ENCODE measurements around the gene TMIGD3.

TMIGD3 gene

GRCh38 chr1:111487133-111487532 is 16.3 kb downstream of the TMIGD3 start:
- Histone ChIP-seq H3K9ac (ENCODE audit: low read length) (no peak overlapping the region), H3K4me3 (ENCODE audit: insufficient read depth, low read length, poor library complexity, severe bottlenecking) (no peak overlapping the region), H2AFZ (ENCODE audit: low read depth, low read length, severe bottlenecking) (no peak overlapping the region), H3K27me3 (ENCODE audit: low read length) (no peaks in the 10 kb centered on the region), H4K20me1 (ENCODE audit: low read depth, low read length) (no peaks in the 10 kb centered on the region), H3K4me2 (ENCODE audit: low read depth, low read length, poor library complexity, severe bottlenecking) (no peak overlapping the region), H3K36me3 (ENCODE audit: low read length) (no peaks in the 10 kb centered on the region), H3K79me2 (ENCODE audit: insufficient read depth, low read length) (no peaks in the 10 kb centered on the region), H3K9me3 (ENCODE audit: insufficient read depth, low read length) (no peaks in the 10 kb centered on the region), H3F3A (ENCODE audit: insufficient read depth) (no peaks in the 10 kb centered on the region), H3K27ac (ENCODE audit: low read depth, low read length) (no peak overlapping the region), H3K9me2 (replicated peaks; ENCODE audit: insufficient read depth, low read length) (no peaks in the 10 kb centered on the region)
- TF ChIP-seq EZH2phosphoT487 (conservative IDR thresholded peaks at IDR 0.05; ENCODE audit: low read length), result no peak
- TF ChIP-seq, protein P1, sequence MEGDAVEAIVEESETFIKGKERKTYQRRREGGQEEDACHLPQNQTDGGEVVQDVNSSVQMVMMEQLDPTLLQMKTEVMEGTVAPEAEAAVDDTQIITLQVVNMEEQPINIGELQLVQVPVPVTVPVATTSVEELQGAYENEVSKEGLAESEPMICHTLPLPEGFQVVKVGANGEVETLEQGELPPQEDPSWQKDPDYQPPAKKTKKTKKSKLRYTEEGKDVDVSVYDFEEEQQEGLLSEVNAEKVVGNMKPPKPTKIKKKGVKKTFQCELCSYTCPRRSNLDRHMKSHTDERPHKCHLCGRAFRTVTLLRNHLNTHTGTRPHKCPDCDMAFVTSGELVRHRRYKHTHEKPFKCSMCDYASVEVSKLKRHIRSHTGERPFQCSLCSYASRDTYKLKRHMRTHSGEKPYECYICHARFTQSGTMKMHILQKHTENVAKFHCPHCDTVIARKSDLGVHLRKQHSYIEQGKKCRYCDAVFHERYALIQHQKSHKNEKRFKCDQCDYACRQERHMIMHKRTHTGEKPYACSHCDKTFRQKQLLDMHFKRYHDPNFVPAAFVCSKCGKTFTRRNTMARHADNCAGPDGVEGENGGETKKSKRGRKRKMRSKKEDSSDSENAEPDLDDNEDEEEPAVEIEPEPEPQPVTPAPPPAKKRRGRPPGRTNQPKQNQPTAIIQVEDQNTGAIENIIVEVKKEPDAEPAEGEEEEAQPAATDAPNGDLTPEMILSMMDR (IDR thresholded peaks at IDR 0.05; ENCODE audit: insufficient read depth, low read length, poor library complexity, severe bottlenecking), result no peak

DNA sequence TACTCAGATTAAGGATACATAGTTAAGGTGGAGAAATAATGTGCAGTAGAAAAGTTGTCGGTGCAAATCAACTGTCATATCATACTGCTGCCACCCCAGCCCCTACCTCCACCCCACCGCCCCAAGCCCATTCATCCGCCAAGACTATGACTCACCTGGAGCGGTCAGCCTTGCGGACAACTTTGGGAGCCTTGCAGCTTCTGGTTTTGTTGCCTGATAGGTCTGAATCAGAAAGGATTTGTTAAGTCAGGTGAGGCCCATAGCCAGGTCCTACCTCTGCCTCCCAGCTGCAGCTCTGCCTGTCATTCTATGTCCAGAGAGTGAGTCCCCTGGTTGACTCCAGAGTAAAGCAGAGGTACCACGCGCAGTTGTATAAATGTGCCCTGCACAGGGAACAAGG is 17.0 kb downstream of the TMIGD3 start:
- Histone ChIP-seq H2AFZ (ENCODE audit: low read depth, low read length, severe bottlenecking) (no peak overlapping the region), H3K9me3 (ENCODE audit: insufficient read depth, low read length) (no peaks in the 10 kb centered on the region), H3K79me2 (ENCODE audit: insufficient read depth, low read length) (no peaks in the 10 kb centered on the region), H3K4me2 (ENCODE audit: low read depth, low read length, poor library complexity, severe bottlenecking) (no peak overlapping the region), H3K9me2 (replicated peaks; ENCODE audit: insufficient read depth, low read length) (no peaks in the 10 kb centered on the region), H3K4me3 (ENCODE audit: insufficient read depth, low read length, poor library complexity, severe bottlenecking) (no peak overlapping the region), H4K20me1 (ENCODE audit: low read depth, low read length) (no peaks in the 10 kb centered on the region), H3K36me3 (ENCODE audit: low read length) (no peaks in the 10 kb centered on the region), H3K9ac (ENCODE audit: low read length) (no peak overlapping the region), H3K27ac (ENCODE audit: low read depth, low read length) (no peak overlapping the region), H3F3A (ENCODE audit: insufficient read depth) (no peaks in the 10 kb centered on the region), H3K27me3 (ENCODE audit: low read length) (no peaks in the 10 kb centered on the region)
- TF ChIP-seq, protein P1 (IDR thresholded peaks at IDR 0.05; ENCODE audit: insufficient read depth, low read length, poor library complexity, severe bottlenecking), result no peak
- no peak for TF ChIP-seq EZH2phosphoT487 (conservative IDR thresholded peaks at IDR 0.05; ENCODE audit: low read length)

GRCh38 chr1:111484391-111485026 is 18.9 kb downstream of the TMIGD3 start:
- no peaks in the 10 kb centered on the region for H3F3A ChIP-seq (ENCODE audit: insufficient read depth)
- no peaks in the 10 kb centered on the region for H3K36me3 ChIP-seq (ENCODE audit: low read length)
- no peak overlapping the region for H3K4me3 ChIP-seq (ENCODE audit: insufficient read depth, low read length, poor library complexity, severe bottlenecking)
- no peaks in the 10 kb centered on the region for H3K79me2 ChIP-seq (ENCODE audit: insufficient read depth, low read length)
- H3K27ac ChIP-seq (ENCODE audit: low read depth, low read length), result no peak overlapping the region
- H3K9me2 ChIP-seq (replicated peaks; ENCODE audit: insufficient read depth, low read length), result no peaks in the 10 kb centered on the region
- H3K9ac ChIP-seq (ENCODE audit: low read length), result no peak overlapping the region
- H3K4me2 ChIP-seq (ENCODE audit: low read depth, low read length, poor library complexity, severe bottlenecking), result no peak overlapping the region
- H4K20me1 ChIP-seq (ENCODE audit: low read depth, low read length), result no peaks in the 10 kb centered on the region
- H3K27me3 ChIP-seq (ENCODE audit: low read length), result no peaks in the 10 kb centered on the region
- TF ChIP-seq, protein P1 (IDR thresholded peaks at IDR 0.05; ENCODE audit: insufficient read depth, low read length, poor library complexity, severe bottlenecking), result no peak
- TF ChIP-seq EZH2phosphoT487 (conservative IDR thresholded peaks at IDR 0.05; ENCODE audit: low read length), result no peak
- H2AFZ ChIP-seq (ENCODE audit: low read depth, low read length, severe bottlenecking), result no peak overlapping the region
- no peaks in the 10 kb centered on the region for H3K9me3 ChIP-seq (ENCODE audit: insufficient read depth, low read length)
